ENCODE measurements around the gene RAB31.
"Not testable (repeated sequence)": the region's sequence is repeated elsewhere in the genome, so short reads cannot be mapped to it uniquely, and the experiment has no call there.

The RAB31 gene

GRCh38 chr18:9887992-9888391 lies 179.9 kb downstream of the RAB31 start:
- DNase-seq (ENCODE audit: low read depth) = no peak

- no peak for DNase-seq (ENCODE audit: low read depth)
Observed at GRCh38 chr18:9890196-9890595, 182.1 kb downstream of the RAB31 start.

- DNase-seq (ENCODE audit: low read depth) = no peak
Observed at GRCh38 chr18:9890957-9891356, 182.9 kb downstream of the RAB31 start.

DNA sequence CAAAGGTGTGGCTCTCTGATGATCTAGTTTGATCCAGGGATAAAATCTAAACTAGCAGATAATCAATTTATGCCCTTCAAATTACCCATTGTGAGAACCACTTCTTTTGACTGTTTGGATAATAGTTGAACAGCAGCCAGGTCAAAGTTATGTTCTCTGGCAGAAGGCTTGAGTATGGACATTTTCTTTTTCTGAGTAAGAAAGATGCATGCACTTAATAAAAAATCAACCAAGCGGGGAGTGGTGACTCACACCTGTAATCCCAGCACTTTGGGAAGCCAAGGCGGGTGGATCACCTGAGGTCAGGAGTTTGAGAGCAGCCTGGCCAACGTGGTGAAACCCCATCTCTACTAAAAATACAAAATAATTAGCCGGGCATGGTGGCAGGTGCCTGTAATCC lies 183.4 kb downstream of the RAB31 start:
- not testable (repeated sequence) for DNase-seq (ENCODE audit: low read depth)

DNA sequence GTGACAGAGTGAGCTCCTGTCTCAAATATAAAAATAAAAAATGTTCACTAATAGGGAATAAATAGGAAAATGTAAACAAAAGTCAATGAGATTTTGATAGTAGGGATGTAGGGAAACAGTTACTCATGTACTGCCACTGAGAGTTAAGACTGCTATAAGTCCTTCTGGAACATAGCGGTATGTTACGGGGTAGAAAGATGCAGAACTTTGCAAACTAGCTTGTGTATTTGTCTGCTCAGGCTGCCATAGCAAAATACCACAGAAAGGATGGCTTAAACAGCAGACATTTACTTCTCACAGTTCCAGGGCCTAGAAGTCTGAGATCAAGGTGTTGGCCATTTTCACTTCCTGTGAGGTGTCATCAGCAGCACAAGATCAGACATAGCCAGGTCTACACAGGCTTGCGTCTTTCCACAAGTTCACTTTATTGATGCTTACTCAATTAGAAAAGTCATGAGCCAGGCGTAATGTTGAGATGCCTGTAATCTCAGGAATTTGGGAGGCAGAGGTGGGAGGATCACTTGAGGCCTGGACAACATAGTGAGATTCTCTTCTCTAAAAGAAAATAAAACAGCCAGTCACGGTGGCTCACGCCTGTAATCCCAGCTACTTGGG lies 186.5 kb downstream of the RAB31 start:
- no peak for DNase-seq (ENCODE audit: low read depth)

DNA sequence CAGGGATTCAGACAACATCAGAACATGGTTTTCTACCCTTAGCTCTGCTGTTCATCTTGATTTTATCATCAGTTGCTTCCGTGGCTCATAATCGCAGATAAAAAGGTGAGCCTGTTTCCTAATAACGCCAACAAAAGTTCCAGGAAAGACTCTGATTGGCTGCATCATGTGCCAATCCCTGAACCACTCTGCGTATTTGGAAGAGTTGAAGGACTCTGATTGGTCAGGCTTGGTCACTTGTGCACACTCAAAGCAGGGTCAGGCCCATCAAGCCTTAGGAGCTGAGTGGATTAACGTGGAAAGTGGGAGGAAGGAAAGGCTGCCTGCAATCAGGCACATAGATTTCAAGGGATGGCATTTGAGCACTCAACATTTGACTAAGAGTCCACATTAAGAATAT lies 189.0 kb downstream of the RAB31 start:
- DNase-seq (ENCODE audit: low read depth) = no peak

DNA sequence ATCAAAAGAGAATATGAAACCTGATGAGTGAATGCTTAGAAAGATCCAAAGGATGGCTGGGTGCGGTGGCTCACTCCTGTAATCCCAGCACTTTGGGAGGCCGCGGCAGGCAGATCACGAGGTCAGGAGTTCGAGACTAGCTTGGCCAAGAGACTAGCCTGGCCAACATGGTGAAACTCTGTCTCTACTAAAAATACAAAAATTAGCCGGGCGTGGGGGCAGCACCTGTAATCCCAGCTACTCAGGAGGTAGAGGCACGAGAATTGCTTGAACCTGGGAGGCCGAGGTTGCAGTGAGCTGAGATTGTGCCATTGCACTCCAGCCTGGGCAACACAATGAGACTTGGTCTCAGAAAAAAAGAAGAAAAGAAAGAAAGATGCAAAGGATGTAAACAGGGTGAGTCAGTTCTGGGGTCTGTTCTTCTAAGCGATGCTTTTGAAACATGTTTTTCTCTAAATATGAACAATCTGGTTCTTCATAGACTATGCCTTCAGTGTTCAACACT lies 189.7 kb downstream of the RAB31 start:
- not testable (repeated sequence) for DNase-seq (ENCODE audit: low read depth)

DNA sequence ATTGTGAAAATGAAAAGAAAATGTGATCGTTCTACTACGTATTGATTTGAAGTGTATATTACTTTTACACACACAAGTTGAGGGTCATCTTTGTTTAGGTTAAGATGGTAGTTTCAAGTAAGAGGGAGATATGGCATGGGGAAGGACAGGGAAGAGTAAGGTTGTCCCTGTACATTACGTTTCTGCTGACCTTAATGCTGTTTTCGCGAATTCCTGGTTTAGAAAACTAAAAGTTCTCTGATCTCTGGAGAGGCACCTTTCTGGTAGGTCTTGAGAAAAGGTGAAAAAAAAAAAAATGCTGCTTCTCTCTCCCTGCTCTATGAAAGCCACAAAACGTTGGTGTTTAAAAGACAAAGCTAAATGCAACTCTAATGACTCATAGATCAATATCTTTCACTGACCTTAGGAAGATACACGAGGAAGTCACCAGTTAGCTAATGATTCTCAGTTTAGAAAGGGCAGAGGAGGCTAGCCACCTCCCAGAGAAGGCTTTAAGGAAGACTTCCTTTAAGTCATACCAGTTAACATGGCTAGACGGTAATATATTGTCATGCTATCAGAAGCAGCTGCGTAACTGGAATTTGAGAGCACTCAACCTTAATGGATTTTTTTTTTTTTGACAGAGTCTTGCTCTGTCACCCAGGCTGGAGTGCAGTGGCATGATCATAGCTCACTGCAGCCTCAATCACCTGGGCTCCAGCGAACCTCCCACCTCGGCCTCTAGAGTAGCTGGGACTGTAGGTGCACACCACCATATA lies 190.9 kb downstream of the RAB31 start:
- DNase-seq (ENCODE audit: low read depth) = no peak

GRCh38 chr18:9899550-9899930 lies 191.4 kb downstream of the RAB31 start:
- not testable (repeated sequence) for DNase-seq (ENCODE audit: low read depth)

DNA sequence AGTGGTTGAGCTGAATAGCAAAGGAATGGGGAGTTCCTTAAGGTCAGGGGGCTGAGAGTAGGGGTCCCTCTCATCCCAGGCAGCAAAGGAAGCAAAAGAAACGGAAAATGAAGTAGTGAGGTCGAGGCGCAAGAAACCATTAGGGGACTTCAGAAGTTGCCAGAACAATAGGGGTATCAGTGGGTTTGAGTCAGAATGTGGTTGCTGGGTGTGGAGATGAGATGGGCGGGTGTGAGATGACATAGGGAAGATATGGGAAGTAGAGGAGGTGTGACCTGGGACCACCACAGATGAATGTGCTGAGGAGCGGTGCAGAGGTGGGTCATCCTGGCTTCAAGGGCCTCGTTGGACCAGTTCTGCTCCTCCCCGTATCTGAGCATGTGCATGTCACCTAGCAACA lies 192.6 kb downstream of the RAB31 start:
- no peak for DNase-seq (ENCODE audit: low read depth)

GRCh38 chr18:9901377-9901776 lies 193.3 kb downstream of the RAB31 start:
- no peak for DNase-seq (ENCODE audit: low read depth)

DNA sequence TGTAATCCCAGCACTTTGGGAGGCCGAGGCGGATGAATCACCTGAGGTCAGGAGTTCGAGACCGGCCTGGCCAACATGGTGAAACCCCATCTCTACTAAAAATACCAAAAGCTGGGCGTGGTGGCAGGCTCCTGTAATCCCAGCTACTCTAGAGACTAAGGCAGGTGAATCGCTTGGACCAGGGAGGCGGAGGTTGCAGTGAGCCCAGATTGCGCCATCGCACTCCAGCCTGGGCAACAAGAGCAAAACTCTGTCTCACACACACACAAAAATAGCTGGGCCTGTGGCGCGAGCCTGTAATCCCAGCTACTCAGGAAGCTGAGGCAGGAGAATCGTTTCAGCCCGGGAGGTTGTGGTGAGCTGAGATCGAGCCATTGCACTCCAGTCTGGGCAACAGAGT lies 194.2 kb downstream of the RAB31 start:
- DNase-seq (ENCODE audit: low read depth) = not testable (repeated sequence)

DNA sequence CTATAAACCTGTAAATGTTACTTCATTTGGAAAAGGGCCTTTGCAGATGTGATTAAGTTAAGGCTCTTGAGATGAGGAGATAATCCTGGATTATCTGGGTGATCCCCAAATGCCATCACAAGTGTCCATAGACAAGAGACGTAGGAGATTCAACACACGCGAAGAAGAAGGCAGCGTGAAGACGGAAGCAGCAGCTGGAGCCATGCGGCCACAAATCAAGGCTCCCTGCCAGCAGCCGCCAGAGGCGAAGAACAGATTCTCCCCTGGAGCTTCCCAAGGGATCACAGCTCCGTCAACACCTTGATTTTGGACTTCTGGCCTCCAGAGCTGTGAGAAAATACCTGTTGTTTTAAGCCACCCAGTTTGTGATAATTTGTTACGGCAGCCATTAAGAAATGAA lies 194.7 kb downstream of the RAB31 start:
- no peak for DNase-seq (ENCODE audit: low read depth)

DNA sequence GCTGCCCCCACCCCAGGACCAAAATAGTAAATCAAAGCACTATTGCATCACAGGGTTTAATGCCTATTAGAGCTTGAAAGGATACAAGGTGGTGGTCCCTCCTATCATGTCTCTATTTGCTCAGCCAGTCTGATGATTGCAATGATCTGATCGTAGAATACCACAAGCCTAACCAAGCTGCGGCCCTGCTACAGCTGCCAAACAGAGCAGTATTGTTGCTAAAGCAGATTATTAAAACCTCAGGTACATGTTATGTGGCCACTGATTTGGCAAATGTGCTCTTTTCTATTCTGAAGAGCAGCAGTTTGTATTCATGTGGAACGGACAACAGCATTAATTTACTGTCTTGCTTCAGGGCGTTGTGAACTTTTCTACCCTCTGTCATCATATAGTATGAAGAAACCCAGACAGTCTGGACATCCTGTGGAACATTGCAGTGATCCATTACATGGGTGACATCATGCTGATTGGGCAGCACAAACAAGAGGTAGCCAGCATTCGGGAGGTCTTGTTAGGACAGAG lies 197.4 kb downstream of the RAB31 start:
- no peak for DNase-seq (ENCODE audit: low read depth)

DNA sequence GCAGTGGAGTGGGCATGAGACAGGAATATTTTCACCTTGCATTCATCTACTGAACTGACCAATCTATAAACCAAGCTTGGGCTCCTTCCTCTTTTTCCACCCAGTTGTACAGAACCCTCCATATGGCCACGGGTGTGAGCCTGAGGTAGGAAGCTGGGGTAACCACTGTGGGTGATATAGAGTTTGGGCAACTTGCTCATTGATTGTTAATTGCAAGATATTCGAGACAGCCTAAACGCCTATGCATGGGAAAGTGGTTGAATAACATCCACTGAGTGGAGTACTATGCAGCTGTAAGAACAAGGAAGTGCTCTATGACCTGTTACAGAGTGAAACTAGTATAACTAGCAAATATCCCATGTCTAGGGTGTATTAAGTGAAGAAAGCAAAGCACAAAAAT lies 198.4 kb downstream of the RAB31 start:
- DNase-seq (ENCODE audit: low read depth) = no peak

DNA sequence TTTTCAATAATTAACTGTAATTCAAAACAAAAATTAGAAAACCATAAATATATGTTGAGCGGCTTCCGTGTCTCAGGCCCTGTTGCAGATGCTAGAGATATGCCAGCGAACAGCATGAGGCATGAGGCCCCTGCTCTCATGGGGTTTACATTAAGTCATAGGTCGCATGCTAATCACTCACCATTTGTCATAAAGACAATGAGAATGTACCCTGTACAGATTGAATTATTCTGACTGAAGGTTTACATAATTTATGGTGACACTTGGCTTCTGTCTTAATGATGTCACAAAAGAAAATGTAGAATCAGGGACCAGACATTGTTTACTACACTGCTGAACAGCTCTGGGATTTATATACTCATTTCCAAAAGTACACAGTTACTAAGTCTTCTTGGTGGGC lies 199.8 kb downstream of the RAB31 start:
- DNase-seq (ENCODE audit: low read depth) = no peak

DNA sequence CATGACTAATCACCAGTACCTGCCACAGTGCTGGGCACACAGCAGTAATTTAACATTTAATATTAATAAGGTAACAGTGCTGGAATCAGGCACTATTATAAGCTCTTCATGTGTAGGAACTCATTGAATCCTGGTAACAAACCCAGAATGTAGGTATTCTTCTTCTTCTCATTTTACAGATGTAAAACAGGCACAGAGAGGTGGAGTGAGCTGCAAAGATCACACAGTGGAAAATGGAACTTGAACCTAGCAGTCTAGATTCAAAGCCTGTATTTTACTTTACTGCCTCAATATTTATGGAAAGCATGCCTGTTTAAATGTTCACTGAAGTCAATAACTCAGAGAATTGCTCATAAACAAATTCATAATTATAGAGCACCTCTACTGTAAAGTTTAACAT lies 202.0 kb downstream of the RAB31 start:
- no peak for DNase-seq (ENCODE audit: low read depth)

GRCh38 chr18:9910661-9911060 lies 202.6 kb downstream of the RAB31 start:
- DNase-seq (ENCODE audit: low read depth) = no peak

- no peak for DNase-seq (ENCODE audit: low read depth)
Observed at GRCh38 chr18:9911226-9911625, 203.1 kb downstream of the RAB31 start.
